Skin epidermis (tissue), 12 donors: ENCODE results near the gene PEMT.
A peak's percentile ranks its signal among the peaks of the same experiment; 100 is the strongest.
"Not testable (repeated sequence)": the region's sequence is repeated elsewhere in the genome, so short reads cannot be mapped to it uniquely, and the experiment has no call there.

Experiments used
- H3K27ac ChIP-seq, 21 experiments: fragments of 200-600 bp; sonication (generic) in 11 of 21; one replicate each; pipeline ENCODE4 v1.5.0; 2020; ENCODE audit warnings: mild to moderate bottlenecking in 3 of 21, inconsistent platforms in 2 of 21, moderate library complexity in 2 of 21
- H3K4me3 ChIP-seq, 7 experiments: fragments of 200-600 bp; sonication (generic) in 2 of 7; one replicate each; pipeline ENCODE4 v1.5.0; 2020; ENCODE audit warnings: inconsistent platforms in 2 of 7, mild to moderate bottlenecking in 2 of 7, moderate library complexity in 1 of 7

The PEMT gene, protein sequence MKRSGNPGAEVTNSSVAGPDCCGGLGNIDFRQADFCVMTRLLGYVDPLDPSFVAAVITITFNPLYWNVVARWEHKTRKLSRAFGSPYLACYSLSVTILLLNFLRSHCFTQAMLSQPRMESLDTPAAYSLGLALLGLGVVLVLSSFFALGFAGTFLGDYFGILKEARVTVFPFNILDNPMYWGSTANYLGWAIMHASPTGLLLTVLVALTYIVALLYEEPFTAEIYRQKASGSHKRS

DNA sequence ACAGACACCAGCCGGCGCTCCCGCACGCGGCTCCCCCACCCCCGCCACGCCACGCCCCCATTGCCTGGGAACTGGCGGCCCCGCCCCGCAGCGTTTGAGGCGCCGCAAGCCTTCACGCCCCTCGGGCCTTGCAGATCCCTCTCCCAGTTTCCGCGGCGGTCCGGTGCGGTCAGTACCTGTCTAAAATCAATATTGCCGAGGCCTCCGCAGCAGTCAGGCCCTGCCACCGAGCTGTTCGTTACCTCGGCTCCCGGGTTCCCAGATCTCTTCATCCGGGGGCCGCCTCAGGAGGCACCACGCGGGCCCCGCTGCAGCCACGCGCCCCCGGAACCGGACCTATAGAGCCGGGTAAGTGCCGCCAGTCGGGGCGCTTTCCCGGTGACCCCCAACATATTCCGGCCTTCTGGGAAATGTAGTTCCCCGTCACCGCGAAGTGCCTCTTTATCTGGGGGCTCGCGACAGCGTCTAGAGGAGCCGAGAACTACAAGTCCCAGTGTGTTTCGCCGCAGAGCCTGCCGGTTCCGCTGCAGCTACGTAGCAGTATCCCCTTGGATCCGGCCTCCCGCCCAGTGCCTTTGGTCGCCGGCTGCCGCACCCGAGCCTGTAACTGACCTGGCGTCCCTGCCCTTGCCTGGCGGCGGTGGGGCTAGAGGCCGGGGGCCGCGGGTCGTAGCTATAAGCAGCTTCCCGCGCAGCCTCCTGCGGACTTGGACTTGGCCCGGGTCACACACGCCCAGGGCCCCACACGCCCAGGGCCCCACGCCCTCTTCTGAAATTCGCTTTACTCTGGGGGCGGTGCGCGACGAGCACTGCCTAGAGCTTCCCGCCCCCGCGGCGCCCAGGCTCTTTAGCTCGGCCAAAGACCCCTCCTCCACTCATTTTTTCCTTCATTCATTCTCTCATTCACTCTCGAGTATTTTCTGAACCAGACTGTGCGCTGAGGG is at the start of gene PEMT:
PEMT (minus strand) TSS at position 354 of the 944 bp plus-strand sequence; CDS start at position 272, 82 bp downstream.
- peak within 1 kb of the TSS; percentile 67 to 94 (median 80) for H3K4me3 ChIP-seq
- peak within 1 kb of the TSS; percentile 61 to 97 (median 93) for H3K27ac ChIP-seq

DNA sequence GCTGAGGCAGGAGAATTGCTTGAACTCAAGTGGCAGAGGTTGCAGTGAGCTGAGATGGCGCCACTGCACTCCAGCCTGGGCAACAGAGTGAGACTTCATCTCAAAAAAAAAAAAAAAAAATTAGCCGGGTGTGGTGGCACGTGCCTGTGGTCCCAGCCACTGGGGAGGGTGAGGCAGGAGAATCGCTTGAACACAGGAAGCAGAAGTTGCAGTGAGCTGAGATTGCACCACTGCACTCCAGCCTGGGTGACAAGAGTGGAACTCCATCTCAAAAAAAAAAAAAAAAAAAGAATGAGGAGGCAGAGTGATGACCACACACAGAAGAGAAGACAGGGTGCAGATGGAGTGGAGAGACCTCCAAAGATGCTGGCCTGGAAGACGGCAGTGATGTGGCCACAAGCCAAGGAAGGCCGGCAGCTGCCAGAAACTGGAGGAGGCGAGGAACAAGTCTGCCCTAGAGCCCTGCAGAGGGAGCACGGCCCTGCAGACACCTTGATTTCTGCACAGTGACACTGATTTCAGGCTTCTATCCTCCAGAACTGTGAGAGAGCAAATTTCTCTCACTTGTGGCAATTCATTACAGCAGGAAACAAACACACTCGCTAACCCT is 48.3 kb upstream of the PEMT start:
- H3K4me3 ChIP-seq, H3K27ac ChIP-seq: not testable (repeated sequence)

DNA sequence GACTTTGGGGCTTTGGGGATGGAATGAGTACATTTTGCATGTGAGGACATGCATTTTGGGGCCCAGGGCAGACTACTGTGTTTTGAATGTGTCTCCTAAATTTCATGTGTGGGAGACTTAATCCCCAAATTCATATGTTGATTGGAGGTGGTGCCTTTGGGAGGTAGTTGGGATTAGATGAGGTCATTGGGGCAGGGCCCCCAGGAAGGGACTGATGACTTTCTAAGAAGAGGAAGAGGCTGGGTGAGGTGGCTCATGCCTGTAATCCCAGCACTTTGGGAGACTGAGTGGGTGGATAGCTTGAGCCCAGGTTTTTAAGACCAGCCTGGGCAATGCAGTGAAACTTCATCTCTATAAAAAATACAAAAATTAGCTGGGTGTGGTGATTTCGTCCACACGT is 47.0 kb upstream of the PEMT start:
- Histone ChIP-seq H3K4me3 (no peak overlapping the region), H3K27ac (no peak overlapping the region)

DNA sequence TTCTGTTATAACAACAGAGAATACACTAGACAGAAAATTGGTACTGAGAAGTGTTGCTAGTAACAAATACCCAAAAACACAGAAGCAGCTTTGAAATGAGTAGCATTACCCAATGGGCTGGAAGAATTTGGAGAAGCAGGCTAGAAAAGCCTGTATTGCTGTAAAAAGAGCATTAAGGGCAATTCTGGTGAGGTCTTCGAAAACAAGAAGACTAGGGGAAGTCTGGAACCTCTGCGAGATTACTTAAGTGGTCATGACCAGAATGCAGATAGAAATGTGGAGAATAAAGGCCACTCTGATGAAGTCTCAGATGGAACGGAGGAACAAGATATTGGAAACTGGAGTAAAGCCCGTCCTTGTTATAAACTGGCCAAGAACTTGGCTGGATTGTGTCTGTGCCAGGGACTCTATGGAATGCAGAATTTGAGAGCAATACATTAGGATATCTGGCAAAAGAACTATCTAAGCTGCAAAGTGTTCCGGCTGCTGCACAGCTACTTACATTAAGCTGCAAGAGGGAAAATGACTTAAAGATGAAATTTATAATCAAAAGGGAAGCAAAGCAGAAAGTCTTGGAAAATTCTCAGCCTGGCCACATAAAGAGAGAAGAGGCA is 44.9 kb upstream of the PEMT start:
- no peak overlapping the region for H3K27ac ChIP-seq

DNA sequence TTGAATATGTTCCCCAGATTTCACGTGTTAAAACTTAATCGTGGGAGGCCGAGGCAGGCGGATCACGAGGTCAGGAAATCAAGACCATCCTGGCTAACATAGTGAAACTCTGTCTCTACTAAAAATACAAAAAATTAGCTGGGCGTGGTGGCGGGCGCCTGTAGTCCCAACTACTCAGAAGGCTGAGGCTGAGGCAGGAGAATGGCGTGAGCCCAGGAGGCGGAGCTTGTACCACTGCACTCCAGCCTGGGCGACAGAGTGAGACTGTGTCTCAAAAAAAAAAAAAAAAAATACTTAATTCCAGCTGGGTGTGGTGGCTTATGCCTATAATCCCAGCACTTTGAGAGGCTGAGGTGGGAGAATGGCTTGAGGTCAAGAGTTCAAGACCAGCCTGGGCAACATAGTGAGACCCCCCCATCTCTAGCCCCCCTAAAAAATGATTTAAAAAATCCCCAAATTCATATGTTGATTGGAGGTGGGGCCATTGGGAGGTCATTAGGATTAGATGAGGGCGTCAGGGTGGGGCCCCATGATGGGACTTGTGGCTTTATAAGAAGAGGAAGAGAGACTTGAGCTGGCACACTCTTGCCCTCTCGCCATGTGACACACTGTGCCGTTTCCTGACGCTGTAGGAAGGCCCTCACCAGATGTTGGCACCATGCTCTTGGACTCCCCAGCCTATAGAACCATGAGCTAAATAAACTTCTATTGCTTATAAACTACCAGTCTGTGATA is 44.2 kb upstream of the PEMT start:
- H3K27ac ChIP-seq, H3K4me3 ChIP-seq: not testable (repeated sequence)

More for the DNA sequence above, 44.9 kb upstream of the PEMT start:
- H3K4me3 ChIP-seq: no peak overlapping the region

DNA sequence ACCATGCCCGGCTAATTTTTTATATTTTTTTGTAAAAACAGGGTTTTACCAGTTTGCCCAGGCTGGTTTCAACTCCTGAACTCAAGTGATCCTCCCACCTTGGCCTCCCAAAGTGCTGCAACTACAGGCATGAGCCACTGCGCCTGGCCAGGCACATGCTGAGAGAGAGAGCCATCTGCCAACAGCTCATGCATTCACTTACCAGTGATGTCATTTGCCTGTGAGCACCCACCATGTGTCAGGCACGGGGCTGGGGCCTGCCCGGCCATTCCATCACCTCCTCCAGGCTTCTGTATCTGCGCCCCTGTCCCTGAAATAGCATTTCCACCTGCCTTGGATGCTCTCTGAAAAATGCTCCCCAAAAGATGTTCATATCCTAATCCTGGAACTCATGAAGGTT is 43.6 kb upstream of the PEMT start:
- Histone ChIP-seq H3K27ac (peak overlapping the region in 1 of 21 experiments; percentile 3), H3K4me3 (no peak overlapping the region)

DNA sequence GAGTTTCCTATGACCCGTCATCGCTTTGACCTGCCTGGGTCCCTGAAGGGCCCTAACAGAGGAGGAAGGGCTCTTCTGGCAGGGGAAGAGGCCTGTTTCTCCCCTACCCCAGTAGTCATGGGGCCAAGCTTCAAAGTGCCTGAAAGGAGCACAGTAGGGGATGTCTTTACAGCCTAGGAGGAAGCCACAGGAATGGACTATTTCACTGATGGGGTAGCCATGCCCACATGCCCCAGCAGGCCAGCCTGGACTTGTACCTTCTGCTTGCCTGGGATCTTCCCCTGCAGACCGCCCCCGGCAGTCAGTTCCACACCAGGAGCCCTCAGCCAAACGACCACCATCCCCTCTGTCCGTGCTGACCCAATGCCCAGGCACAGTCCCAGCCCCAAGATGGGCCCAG is 41.8 kb upstream of the PEMT start:
- no peak overlapping the region for H3K4me3 ChIP-seq
- no peak overlapping the region for H3K27ac ChIP-seq

DNA sequence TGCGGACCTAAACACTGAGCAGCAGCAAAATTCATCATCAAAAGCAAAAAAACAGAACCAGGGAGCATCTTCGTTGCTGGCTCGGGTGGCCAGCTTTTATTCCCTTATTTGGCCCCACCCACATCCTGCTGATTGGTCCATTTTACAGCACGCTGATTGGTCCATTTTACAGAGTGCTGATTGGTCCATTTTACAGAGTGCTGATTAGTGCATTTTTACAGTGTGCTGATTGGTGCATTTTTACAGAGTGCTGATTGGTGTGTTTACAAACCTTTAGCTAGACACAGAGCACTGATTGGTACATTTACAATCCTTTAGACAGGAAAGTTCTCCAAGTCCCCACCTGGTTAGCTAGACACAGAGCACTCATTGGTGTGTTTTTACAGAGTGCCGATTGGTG is 41.2 kb upstream of the PEMT start:
- H3K4me3 ChIP-seq, H3K27ac ChIP-seq: not testable (repeated sequence)

DNA sequence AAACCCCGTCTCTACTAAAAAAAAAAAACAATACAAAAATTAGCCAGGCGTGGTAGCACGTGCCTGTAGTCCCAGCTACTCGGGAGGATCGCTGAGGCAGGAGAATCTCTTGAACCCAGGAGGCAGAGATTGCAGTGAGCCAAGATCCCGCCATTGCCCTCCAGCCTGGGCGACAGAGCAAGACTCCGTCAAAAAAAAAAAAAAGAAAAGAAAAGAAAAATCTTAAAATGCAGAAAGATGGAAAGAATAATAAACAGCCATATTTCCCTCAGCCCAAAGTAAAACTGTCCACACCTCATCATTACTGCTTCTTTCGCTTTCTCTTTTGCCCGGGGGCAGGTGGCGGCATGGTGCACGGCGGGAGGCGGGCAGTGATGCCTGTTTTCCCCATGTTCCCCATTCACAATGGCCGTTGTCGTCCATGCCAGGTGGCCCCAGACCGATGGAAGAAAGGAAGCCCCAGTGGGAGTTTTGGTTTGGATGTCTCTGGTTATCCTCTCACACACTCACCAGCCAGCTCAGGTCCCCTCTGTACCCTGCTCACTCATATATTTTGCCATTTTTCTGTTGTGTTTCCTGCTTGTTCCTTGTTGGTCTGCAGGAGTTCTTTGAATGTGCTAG is 37.0 kb upstream of the PEMT start:
- peak overlapping the region in 2 of 7 experiments; percentile 2 to 19 for H3K4me3 ChIP-seq

DNA sequence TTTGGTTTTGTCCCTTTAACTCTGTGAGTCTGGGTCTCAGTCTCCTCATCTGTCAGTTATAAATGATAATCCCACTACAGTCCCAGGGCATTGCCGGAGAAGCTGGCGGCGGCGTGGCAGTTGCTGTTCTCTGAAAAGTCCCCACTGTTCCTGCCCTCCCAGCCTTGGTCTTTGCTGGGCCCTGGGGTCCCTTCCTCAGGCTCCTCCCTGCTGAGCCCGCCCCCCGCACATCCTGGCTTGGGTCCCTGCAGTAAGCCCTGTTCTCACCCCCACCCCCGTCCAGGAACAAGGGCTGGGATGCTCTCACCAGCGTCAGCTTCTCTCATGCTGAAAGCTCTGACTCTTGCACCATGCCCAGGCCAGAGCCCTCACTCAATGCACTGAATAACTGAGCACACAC is 35.3 kb upstream of the PEMT start:
- Histone ChIP-seq H3K27ac (no peak overlapping the region), H3K4me3 (no peak overlapping the region)

More for the DNA sequence above, 37.0 kb upstream of the PEMT start:
- H3K27ac ChIP-seq: peak overlapping the region in 2 of 21 experiments; percentile 31 to 52

DNA sequence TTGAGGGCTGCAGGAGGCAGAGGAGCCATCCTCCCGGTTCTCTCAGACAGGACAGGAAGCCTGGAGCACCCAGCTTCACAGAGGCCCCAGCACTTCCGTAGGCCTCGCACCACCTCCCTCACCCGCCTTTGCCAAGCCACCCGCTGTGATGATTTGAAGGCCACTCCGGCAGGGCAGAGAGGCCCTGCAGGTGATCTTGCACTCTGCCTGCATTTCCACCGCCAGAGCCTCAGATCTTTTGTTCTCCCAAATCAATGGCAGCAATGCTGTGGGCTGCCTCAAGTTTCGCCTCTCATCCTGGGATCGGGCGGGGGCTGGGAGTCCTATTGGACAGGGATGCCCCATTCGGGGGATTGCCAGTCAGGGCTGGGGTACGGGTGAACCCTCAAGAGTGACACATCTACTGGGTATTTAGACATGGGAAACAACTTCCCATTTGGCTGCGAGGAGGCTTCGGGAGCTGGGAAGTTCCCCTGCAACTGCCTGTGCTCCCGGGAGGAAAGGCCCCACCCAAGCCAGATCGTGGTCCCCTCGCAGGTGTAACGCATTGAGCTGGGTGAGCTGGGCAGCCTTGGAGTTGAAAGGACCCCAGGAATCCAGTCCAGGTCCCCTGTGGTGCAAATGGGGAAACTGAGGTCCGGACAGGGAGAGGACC is 34.8 kb upstream of the PEMT start:
- H3K4me3 ChIP-seq: no peak overlapping the region
- H3K27ac ChIP-seq: no peak overlapping the region

DNA sequence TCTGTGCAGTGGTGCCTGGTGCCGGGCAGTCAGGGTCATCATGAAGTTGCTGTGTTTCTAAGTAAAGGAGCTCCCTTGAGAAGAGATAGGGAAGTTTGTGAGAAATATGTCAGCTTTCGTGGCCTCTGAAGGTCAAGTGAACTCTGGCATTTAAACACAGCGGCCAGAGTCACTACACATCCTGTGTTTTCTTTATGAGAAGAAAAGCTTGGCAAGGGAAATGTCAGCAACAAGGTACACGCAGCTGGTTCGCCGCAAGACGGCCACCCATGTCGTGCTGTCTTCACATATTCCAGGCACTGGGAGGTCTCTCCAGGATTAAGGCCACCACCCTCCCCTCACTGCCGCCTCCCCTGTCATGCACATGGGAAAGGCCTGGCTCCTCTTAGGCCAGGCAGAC is 33.2 kb upstream of the PEMT start:
- Histone ChIP-seq H3K27ac (no peak overlapping the region), H3K4me3 (no peak overlapping the region)

DNA sequence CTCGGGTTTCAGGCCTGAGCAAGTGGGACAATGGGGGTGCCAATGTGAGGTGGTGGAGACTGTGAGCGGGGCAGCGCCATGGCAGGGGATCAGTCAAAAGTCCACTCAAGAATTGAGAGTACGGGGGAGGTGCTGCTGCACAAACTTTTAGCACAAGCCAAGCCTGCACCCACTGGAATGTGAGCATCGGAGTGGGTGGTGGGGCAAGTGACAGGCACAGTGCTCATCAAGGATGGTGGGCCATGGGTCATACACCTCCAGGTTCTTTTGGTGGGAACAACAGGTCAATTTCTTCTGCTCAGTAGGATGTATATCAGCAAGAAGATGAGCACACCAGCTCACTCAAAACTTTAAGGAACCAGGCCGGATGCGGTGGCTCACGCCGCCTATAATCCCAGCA is 32.4 kb upstream of the PEMT start:
- no peak overlapping the region for H3K27ac ChIP-seq
- H3K4me3 ChIP-seq: no peak overlapping the region

DNA sequence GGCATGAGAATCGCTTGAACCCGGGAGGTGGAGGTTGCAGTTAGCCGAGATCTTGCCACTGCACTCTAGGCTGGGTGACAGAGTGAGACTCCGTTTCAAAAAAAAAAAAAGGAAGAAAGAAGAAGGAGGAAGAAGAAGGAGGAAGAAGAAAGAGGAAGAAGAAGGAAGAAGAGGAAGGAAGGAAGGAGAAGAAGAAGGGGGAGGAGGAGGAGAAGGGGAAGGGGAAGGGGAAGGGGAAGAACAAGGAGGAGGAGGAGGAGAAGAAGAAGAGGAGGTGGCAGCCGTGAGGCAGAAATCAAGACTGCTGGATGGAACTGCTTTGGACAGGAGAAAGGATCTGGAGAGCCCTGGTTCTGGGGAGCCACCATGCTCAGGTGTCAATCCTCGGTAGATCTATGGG is 29.7 kb upstream of the PEMT start:
- Histone ChIP-seq H3K27ac (no peak overlapping the region), H3K4me3 (no peak overlapping the region)

DNA sequence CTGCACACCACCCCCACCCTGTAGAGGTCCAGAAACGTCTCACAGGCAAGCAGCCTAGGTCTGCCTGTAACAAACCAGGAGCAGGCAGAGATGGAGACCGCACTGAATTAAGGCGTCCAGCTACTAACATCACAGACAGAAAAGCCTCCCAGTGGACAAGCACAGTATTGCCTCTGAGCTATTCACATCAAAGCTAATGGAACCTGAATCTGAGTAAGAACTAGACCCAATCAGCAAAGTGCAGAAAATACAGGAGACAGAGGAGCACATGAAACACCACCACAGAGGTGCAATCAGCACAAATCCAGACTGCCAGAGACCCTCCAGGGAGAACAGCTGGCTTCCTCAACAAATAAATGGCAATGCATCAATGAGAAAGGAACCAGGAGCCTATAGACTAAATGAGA is 22.2 kb upstream of the PEMT start:
- H3K4me3 ChIP-seq: no peak overlapping the region
- H3K27ac ChIP-seq: no peak overlapping the region

DNA sequence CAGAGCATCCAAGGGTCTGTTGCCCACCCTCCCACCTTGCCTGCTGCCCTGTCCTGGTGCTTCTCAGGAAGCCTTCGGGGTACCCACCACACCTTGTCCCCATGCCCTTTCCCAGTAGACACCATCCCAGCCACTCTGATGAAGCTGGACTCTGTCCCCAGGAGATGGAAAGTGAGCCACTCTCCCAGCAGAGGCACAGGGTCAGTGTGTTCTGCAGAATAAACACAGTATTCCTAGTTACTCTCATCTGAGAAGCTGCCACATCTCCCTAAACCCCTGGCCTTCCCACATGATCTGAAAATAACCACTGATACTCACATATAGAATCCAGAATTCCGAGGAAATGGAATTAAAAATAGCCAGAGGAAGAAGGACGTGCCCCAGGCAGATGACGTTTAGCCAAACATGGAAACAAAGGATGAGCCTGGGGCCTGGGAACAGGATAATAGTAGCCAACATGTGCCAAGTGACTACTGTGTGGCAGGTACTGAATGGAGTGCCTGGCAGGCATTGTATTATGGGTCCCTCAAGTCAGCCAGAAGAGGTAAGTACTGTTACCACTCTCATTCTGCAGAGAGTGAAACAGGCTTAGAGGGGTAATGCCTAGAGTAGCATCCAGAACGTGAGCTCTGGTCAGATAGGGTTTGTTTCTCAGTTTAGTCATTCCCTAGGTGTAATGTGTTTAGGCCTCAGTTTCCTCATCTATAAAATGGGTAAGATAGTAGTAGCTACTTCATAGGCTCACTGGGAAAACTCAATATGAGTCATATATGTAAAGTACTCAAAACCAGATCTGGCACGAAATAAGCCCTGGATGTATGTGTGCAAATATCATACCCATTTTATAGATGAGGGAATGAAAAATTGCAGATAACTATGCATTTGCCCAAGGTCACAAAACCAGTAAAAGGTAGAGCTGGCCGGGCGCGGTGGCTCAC is 20.8 kb upstream of the PEMT start:
- no peak overlapping the region for H3K27ac ChIP-seq
- no peak overlapping the region for H3K4me3 ChIP-seq

DNA sequence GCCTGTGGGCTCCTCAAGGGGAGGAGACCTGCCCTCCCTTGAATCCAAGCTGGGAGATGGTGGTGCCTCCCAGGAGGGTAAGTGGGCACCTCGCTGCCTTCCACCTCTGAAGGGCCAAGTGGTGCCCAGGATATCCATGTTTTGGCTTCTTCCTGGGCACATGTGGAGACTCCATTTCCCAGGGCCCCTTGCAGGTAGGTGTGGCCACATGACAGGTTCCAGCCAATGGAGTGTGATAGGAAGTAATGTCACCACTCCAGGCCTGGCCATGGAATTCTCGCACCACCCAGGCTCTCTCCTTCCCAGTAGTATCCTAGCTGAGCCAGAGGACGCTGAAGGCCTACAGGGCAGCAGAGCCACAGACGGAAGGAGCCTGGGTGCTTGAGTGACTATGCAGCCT is 17.6 kb upstream of the PEMT start:
- no peak overlapping the region for H3K4me3 ChIP-seq
- no peak overlapping the region for H3K27ac ChIP-seq
